ENCODE results near the gene PCP2. TPM values are rescaled to one million over a fixed set of nuclear protein-coding genes. Genes with fewer than 3 reads are reported as not detected.

The PCP2 gene
- total and polyA plus RNA-seq, 2 of the 13 experiments (the other 11 are each of a cell fraction or from before 2014, with no cell fraction given) = 0.62 TPM; not detected in 1

- TF ChIP-seq ZSCAN30 (CRISPR knock-in tag; IDR thresholded peaks at IDR 0.05) = no peak
- 0 out of 4 replicates have a peak, but pooled peaks of 1 of the 2 experiments have one; percentile 7 for TF ChIP-seq POLR2A (IDR thresholded peaks at IDR 0.05; ENCODE audit: insufficient read depth in 1 of 2, low read depth in 2 of 2, low read length in 2 of 2)
These were observed 21.8 kb downstream of the PCP2 start (continued) for GRCh38 chr19:7611541-7612279.

DNA sequence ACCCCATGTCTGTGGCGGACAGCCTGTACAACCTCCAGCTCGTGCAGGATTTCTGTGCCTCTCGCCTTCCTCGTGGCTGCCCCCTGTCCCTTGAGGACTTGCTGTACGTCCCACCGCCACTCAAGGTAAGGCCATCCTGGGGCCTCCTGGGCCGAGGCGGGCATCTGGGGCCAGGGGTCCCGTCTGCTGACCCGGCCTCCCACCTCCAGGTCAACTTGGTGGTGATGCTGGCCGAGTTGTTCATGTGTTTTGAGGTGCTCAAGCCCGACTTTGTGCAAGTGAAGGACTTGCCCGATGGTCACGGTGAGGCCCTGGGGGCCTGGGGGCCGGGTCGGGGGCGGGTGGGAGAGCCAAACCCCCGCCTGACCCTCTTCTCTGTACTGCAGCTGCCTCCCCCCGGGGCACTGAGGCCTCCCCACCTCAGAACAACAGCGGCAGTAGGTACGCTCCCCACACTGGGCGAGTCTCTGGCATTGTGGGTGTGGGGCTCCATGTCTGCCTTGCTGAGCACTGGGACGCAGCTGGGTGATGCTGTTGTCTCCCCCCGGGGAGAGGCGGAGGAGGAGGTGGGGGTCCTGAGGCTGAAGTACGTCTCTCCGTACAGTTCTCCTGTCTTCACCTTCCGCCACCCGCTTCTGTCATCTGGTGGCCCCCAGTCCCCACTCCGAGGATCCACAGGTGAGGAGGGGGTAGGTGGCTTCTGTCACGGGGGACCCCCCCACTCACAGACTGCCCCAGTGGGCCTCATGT is 22.9 kb downstream of the PCP2 start:
- H4K20me1 ChIP-seq (ENCODE audit: insufficient read depth, low read length) = peaks cover 8% of the 10 kb centered on the region; the same call in 1 of the 2 replicates
- ChIA-PET POLR2A (no interaction called here), CTCF (ENCODE audit: low intra/inter-chr PET ratio, low total read pairs) (no interaction called here)
- DNase-seq (ENCODE audit: low spot score) (no peak), FAIRE-seq (no peak), ATAC-seq (no peak)
- no peak overlapping the region for H2AFZ ChIP-seq (ENCODE audit: low read length)
- no peaks in the 10 kb centered on the region for H3K79me2 ChIP-seq (ENCODE audit: insufficient read depth, low read length)
- no peaks in the 10 kb centered on the region for H3K9me3 ChIP-seq (ENCODE audit: low read length)
- TF ChIP-seq ZFP82 (CRISPR knock-in tag; IDR thresholded peaks at IDR 0.05; ENCODE audit: borderline replicate concordance) (no peak), ZBTB7A (CRISPR knock-in tag; IDR thresholded peaks at IDR 0.05) (no peak), POLR2A (IDR thresholded peaks at IDR 0.05; ENCODE audit: insufficient read depth in 1 of 2, low read depth in 2 of 2, low read length in 2 of 2) (0 out of 4 replicates have a peak, but pooled peaks of 1 of the 2 experiments have one; percentile 5)
- BruUV-seq (replicated peaks) = no TSS peak
- in situ Hi-C loops (cut with HindIII; ENCODE audit: extremely low pct_ligation_motif_present, low pct_unique_long_range_greater_than_20kb) (no loop called here), intact Hi-C loops (cut with micrococcal nuclease; ENCODE audit: unreplicated experiment) (no loop called here)
- H3K36me3 ChIP-seq (replicated peaks in 1 of 2; ENCODE audit: control insufficient read depth in 1 of 2, insufficient read depth in 2 of 2, low read length in 2 of 2) = peaks cover 44 to 56% of the 10 kb centered on the region in 2 experiments
- no peaks in the 10 kb centered on the region for H3K4me1 ChIP-seq (ENCODE audit: insufficient read depth, low read length)
- 100% methylated on average over 11 of the region's 31 CpGs for WGBS (ENCODE audit: low lambda C conversion rate)
- H3K9ac ChIP-seq (ENCODE audit: insufficient read depth, low read depth, low read length) = no peak overlapping the region
- no peak overlapping the region for H3K4me2 ChIP-seq (ENCODE audit: low read depth, low read length)
- H3K4me3 ChIP-seq (replicated peaks in 1 of 3; ENCODE audit: insufficient read depth in 1 of 3, low read depth in 2 of 3, low read length in 3 of 3) = no peak overlapping the region
- no peaks in the 10 kb centered on the region for H3K27me3 ChIP-seq (ENCODE audit: control insufficient read depth in 1 of 2, insufficient read depth in 2 of 2, low read length in 2 of 2)
- no peak overlapping the region for H3K27ac ChIP-seq (ENCODE audit: extremely low read length, insufficient read depth, low read length)
